GM23338 (cell line): ENCODE data around the gene ARFIP1. TPM values are rescaled to one million over a fixed set of nuclear protein-coding genes. Genes with fewer than 3 reads are reported as not detected.

Experiments
- ATAC-seq: fragments of 200-7000 bp; cut with Tn5 transposase; 3 replicates; pipeline ENCODE4 v1.9.1; 2020
- DNase-seq: peaks from one replicate; pipeline ENCODE4 v3.0.0-alpha.2; 2015; ENCODE audit warnings: low spot score
- H2AFZ ChIP-seq: fragments of 200-600 bp; sonication (generic); 2 replicates; pipeline ENCODE4 v1.8.0; 2016; ENCODE audit warnings: antibody characterized with exemption, mild to moderate bottlenecking, moderate library complexity
- H3F3A ChIP-seq: fragments of 200-600 bp; sonication (generic); replicated peaks from 2 replicates; pipeline ENCODE4 v1.8.0; 2017; ENCODE audit warnings: antibody characterized with exemption, mixed run types, low read depth
- H3K27ac ChIP-seq: fragments of 200-600 bp; sonication (generic); 2 replicates; pipeline ENCODE4 v1.6.1; 2016; ENCODE audit warnings: low read depth
- H3K27me3 ChIP-seq: fragments of 200-600 bp; sonication (generic); 2 replicates; pipeline ENCODE4 v1.8.0; 2016; ENCODE audit warnings: mild to moderate bottlenecking, mixed run types, moderate library complexity; ENCODE audit not compliant: insufficient read depth
- H3K36me3 ChIP-seq: fragments of 200-600 bp; sonication (generic); 2 replicates; pipeline ENCODE4 v1.8.0; 2016; ENCODE audit warnings: mild to moderate bottlenecking; ENCODE audit not compliant: insufficient read depth
- H3K4me1 ChIP-seq: fragments of 200-600 bp; sonication (generic); 2 replicates; pipeline ENCODE4 v1.8.0; 2016; ENCODE audit warnings: mild to moderate bottlenecking, moderate library complexity; ENCODE audit not compliant: insufficient read depth
- H3K4me2 ChIP-seq: fragments of 200-600 bp; sonication (generic); 2 replicates; pipeline ENCODE4 v1.7.1; 2017; ENCODE audit warnings: mixed run types
- H3K4me3 ChIP-seq: fragments of 200-600 bp; sonication (generic); 2 replicates; pipeline ENCODE4 v1.6.1; 2016; ENCODE audit warnings: mixed run types
- H3K79me2 ChIP-seq: fragments of 200-600 bp; sonication (generic); replicated peaks from 2 replicates; pipeline ENCODE4 v1.8.0; 2017; ENCODE audit warnings: mild to moderate bottlenecking; ENCODE audit not compliant: insufficient read depth
- H3K9me2 ChIP-seq: fragments of 200-600 bp; sonication (generic); 2 replicates; pipeline ENCODE4 v1.8.0; 2017; ENCODE audit not compliant: insufficient read depth
- H4K20me1 ChIP-seq: fragments of 200-600 bp; sonication (generic); replicated peaks from 2 replicates; pipeline ENCODE4 v1.8.0; 2017; ENCODE audit warnings: mild to moderate bottlenecking; ENCODE audit not compliant: insufficient read depth
- H3K27ac Mint-ChIP-seq: 2 replicates; pipeline ENCODE4 v1.8.0; 2020; ENCODE audit warnings: inconsistent platforms, mild to moderate bottlenecking, moderate library complexity, mixed read lengths
- H3K27me3 Mint-ChIP-seq: 3 replicates; pipeline ENCODE4 v1.8.0; 2022; ENCODE audit warnings: low read depth, mild to moderate bottlenecking, moderate library complexity, mixed read lengths, inconsistent platforms; ENCODE audit not compliant: insufficient read depth, poor library complexity
- H3K36me3 Mint-ChIP-seq: 3 replicates; pipeline ENCODE4 v1.8.0; 2021; ENCODE audit warnings: low read depth, mild to moderate bottlenecking, inconsistent platforms, moderate library complexity, mixed read lengths
- H3K4me1 Mint-ChIP-seq: 3 replicates; pipeline ENCODE4 v1.8.0; 2020; ENCODE audit warnings: mild to moderate bottlenecking, inconsistent platforms, mixed read lengths
- H3K4me3 Mint-ChIP-seq: 3 replicates; pipeline ENCODE4 v1.8.0; 2021; ENCODE audit warnings: moderate library complexity, mild to moderate bottlenecking, inconsistent platforms, mixed read lengths
- H3K9me3 Mint-ChIP-seq: 3 replicates; pipeline ENCODE4 v1.8.0; 2020; ENCODE audit warnings: moderate library complexity, mild to moderate bottlenecking, inconsistent platforms, mixed read lengths
- CREB1 ChIP-seq: fragments of 250-450 bp; sonication (Bioruptor Pico); IDR thresholded peaks from 2 replicates; pipeline ENCODE4 v1.5.0; 2020; ENCODE audit warnings: low read depth, mild to moderate bottlenecking, moderate library complexity
- EZH2 ChIP-seq: fragments of 200-600 bp; sonication (generic); IDR thresholded peaks from one replicate; pipeline ENCODE4 v1.8.0; 2017; ENCODE audit warnings: antibody characterized with exemption, mild to moderate bottlenecking, low read depth; ENCODE audit not compliant: unreplicated experiment
- EZH2phosphoT487 ChIP-seq: fragments of 200-600 bp; sonication (generic); IDR thresholded peaks from one replicate; pipeline ENCODE4 v1.8.1; 2018; ENCODE audit warnings: antibody characterized with exemption; ENCODE audit not compliant: unreplicated experiment
- JUNB ChIP-seq: IDR thresholded peaks from one replicate; pipeline ENCODE4 v1.6.1; 2016; ENCODE audit warnings: antibody characterized with exemption; ENCODE audit not compliant: unreplicated experiment
- NANOG ChIP-seq: IDR thresholded peaks from 2 replicates; pipeline ENCODE4 v1.6.1; 2016; ENCODE audit warnings: antibody characterized with exemption, borderline replicate concordance
- POLR2AphosphoS5 ChIP-seq: IDR thresholded peaks from 2 replicates; pipeline ENCODE4 v1.6.1; 2016; ENCODE audit warnings: antibody characterized with exemption, low read depth
- REST ChIP-seq: IDR thresholded peaks from one replicate; pipeline ENCODE4 v1.6.1; 2018; ENCODE audit warnings: antibody characterized with exemption; ENCODE audit not compliant: unreplicated experiment
- ZNF114 ChIP-seq: fragments of 250-450 bp; sonication (Bioruptor Pico); IDR thresholded peaks from 2 replicates; pipeline ENCODE4 v1.5.0; 2020; ENCODE audit warnings: mild to moderate bottlenecking, moderate library complexity
- ZNF331 ChIP-seq: fragments of 250-450 bp; sonication (Bioruptor Pico); IDR thresholded peaks from 2 replicates; pipeline ENCODE4 v1.5.0; 2020; ENCODE audit warnings: low read depth, mild to moderate bottlenecking, moderate library complexity
- polyA plus RNA-seq: library from polyadenylated mRNA; unstranded; fragments of >200 nt; fragmentation: Nextera tagmentation; extraction: Ambion mirVana; gene quantifications from 2 replicates; pipeline ENCODE4 v1.2.1, GENCODE V29; 2016
- total RNA-seq: library from RNA; depleted of rRNA; stranded (reverse); fragments of >200 nt; shearing (Covaris generic); gene quantifications from 2 replicates; pipeline ENCODE4 v1.2.3, GENCODE V29; 2014
- TF ChIP-seq, protein P1 (sequence below): IDR thresholded peaks from 2 replicates; pipeline ENCODE4 v1.6.1; 2016; ENCODE audit warnings: antibody characterized with exemption

ARFIP1 gene
- total and polyA plus RNA-seq, 2 experiments from 2014 or later = 46.0 to 49.6 TPM

- DNase-seq (no peak), ATAC-seq (no peak)
- H3K79me2 ChIP-seq = peaks cover 85% of the 10 kb centered on the region
- no peak overlapping the region for H3K4me2 ChIP-seq
- peaks cover 25% of the 10 kb centered on the region for H3K36me3 Mint-ChIP-seq
- no peaks in the 10 kb centered on the region for H3K36me3 ChIP-seq
- H3K9me3 Mint-ChIP-seq = peaks cover 10% of the 10 kb centered on the region; the same call in 2 of the 3 replicates
- H2AFZ ChIP-seq = no peak overlapping the region
- H3K27ac ChIP-seq = no peak overlapping the region
- H3F3A ChIP-seq = 0 out of 2 replicates have a peak, but pooled peaks cover 3% of the 10 kb centered on the region
- H3K27me3 ChIP-seq = no peaks in the 10 kb centered on the region
- no peaks in the 10 kb centered on the region for H3K27me3 Mint-ChIP-seq
- H3K27ac Mint-ChIP-seq = no peak overlapping the region
- H4K20me1 ChIP-seq = peaks cover 4% of the 10 kb centered on the region
- H3K4me1 ChIP-seq = peaks cover 28% of the 10 kb centered on the region
- TF ChIP-seq POLR2AphosphoS5 (no peak), REST (no peak), ZNF114 (no peak), CREB1 (CRISPR knock-in tag) (no peak), JUNB (no peak), EZH2 (no peak)
- TF ChIP-seq, protein P1, sequence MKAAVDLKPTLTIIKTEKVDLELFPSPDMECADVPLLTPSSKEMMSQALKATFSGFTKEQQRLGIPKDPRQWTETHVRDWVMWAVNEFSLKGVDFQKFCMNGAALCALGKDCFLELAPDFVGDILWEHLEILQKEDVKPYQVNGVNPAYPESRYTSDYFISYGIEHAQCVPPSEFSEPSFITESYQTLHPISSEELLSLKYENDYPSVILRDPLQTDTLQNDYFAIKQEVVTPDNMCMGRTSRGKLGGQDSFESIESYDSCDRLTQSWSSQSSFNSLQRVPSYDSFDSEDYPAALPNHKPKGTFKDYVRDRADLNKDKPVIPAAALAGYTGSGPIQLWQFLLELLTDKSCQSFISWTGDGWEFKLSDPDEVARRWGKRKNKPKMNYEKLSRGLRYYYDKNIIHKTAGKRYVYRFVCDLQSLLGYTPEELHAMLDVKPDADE = no peak
- no peak overlapping the region for H3K4me3 ChIP-seq
- peaks cover 17% of the 10 kb centered on the region for H3K4me1 Mint-ChIP-seq
- H3K4me3 Mint-ChIP-seq = no peak overlapping the region
- no peaks in the 10 kb centered on the region for H3K9me2 ChIP-seq
Measured at GRCh38 chr4:152806501-152807125, 26.9 kb downstream of the ARFIP1 start.

DNA sequence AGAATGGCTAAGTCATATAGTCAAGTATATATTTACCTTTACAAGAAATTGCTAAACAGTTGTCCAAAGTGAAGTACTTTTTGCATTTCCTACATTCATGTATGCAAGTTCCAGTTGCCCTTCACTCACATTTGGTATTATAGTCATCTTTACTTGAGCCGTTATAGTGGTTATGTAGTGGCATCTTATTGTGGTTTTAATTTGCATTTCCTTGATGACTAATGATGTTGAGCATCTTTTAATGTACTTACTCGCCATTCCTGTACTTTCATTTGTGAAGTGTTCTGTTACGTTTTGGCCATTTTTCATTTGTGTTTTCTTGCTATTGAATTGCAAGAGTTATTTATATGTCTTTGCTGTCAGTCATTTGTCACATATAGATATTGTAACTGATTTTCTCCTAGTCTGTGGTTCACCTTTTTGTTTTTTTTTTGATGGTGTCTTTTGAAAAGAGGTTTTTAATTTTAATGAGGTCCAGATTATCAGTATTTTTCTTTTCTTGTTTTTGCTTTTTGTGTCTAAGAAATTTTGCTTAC is 27.6 kb downstream of the ARFIP1 start:
- Mint-ChIP-seq H3K4me3 (no peak overlapping the region), H3K4me1 (peaks cover 17% of the 10 kb centered on the region), H3K36me3 (peaks cover 29% of the 10 kb centered on the region), H3K27ac (no peak overlapping the region), H3K27me3 (no peaks in the 10 kb centered on the region), H3K9me3 (peaks cover 10% of the 10 kb centered on the region; the same call in 2 of the 3 replicates)
- peaks cover 77% of the 10 kb centered on the region for H3K79me2 ChIP-seq
- H3K36me3 ChIP-seq = no peaks in the 10 kb centered on the region
- H3F3A ChIP-seq = 0 out of 2 replicates have a peak, but pooled peaks cover 3% of the 10 kb centered on the region
- TF ChIP-seq NANOG (no peak), ZNF331 (CRISPR knock-in tag) (no peak), ZNF114 (no peak), EZH2phosphoT487 (no peak), CREB1 (CRISPR knock-in tag) (no peak)
- no peak overlapping the region for H3K4me2 ChIP-seq
- peaks cover 28% of the 10 kb centered on the region for H3K4me1 ChIP-seq
- no peaks in the 10 kb centered on the region for H3K27me3 ChIP-seq
- no peak for DNase-seq
- no peak overlapping the region for H3K27ac ChIP-seq
- H2AFZ ChIP-seq = no peak overlapping the region
- H3K4me3 ChIP-seq = no peak overlapping the region
- H3K9me2 ChIP-seq = no peaks in the 10 kb centered on the region
- peaks cover 4% of the 10 kb centered on the region; the same call in 1 of the 2 replicates for H4K20me1 ChIP-seq
- ATAC-seq = no peak
